Measurements from ENCODE around the gene AP1S3.

DNA sequence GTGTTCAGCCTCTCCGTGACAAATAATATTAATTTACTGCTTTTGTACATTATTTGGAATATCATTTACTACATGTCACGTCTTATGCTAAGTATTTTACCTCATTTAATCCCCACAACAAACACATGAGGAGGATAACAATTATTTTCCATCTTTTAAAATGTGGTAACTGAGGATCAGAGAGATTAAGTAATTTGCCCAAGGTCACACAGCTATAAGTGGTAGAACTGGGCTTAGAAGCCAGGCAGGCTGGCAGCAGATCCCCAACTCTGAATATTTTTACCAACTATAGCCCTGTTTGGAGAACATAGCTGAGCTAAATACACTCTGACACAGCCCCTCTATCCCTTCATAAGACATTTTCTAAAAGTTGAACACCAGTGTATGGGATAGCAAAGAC is 24.1 kb downstream of the AP1S3 start:
- TF ChIP-seq ZNF335 (tag by site-specific recombination; conservative IDR thresholded peaks at IDR 0.05): no peak
- TF ChIP-seq ZNF501 (tag by site-specific recombination; IDR thresholded peaks at IDR 0.05): no peak
- TF ChIP-seq, protein P1, sequence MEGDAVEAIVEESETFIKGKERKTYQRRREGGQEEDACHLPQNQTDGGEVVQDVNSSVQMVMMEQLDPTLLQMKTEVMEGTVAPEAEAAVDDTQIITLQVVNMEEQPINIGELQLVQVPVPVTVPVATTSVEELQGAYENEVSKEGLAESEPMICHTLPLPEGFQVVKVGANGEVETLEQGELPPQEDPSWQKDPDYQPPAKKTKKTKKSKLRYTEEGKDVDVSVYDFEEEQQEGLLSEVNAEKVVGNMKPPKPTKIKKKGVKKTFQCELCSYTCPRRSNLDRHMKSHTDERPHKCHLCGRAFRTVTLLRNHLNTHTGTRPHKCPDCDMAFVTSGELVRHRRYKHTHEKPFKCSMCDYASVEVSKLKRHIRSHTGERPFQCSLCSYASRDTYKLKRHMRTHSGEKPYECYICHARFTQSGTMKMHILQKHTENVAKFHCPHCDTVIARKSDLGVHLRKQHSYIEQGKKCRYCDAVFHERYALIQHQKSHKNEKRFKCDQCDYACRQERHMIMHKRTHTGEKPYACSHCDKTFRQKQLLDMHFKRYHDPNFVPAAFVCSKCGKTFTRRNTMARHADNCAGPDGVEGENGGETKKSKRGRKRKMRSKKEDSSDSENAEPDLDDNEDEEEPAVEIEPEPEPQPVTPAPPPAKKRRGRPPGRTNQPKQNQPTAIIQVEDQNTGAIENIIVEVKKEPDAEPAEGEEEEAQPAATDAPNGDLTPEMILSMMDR (tag by site-specific recombination; IDR thresholded peaks at IDR 0.05): no peak
- no peak for TF ChIP-seq KLF10 (tag by site-specific recombination; IDR thresholded peaks at IDR 0.05)

Data from HEK293 (cell line).